WTC11 (cell line): ENCODE results near the gene KHSRP. TPM values are rescaled to one million over a fixed set of nuclear protein-coding genes. Genes with fewer than 3 reads are reported as not detected.
A peak's percentile ranks its signal among the peaks of the same experiment; 100 is the strongest.

Experiments
- CREB1 ChIP-seq: sonication (generic); formaldehyde crosslinking; IDR thresholded peaks from 2 replicates; pipeline ENCODE4 v1.8.0; 2023; ENCODE audit warnings: mild to moderate bottlenecking, missing genetic modification reagents
- CREM ChIP-seq: sonication (generic); formaldehyde crosslinking; IDR thresholded peaks from 2 replicates; pipeline ENCODE4 v1.8.1; 2022; ENCODE audit warnings: mild to moderate bottlenecking, missing genetic modification reagents, moderate library complexity
- ELF4 ChIP-seq: sonication (generic); formaldehyde crosslinking; IDR thresholded peaks from 2 replicates; pipeline ENCODE4 v1.8.1; 2022; ENCODE audit warnings: low read depth, mild to moderate bottlenecking, moderate library complexity, missing genetic modification reagents
- GABPB1 ChIP-seq: sonication (generic); formaldehyde crosslinking; IDR thresholded peaks from 2 replicates; pipeline ENCODE4 v1.8.1; 2023; ENCODE audit warnings: mild to moderate bottlenecking, missing genetic modification reagents
- GRHL2 ChIP-seq: fragments of 250-450 bp; sonication (Bioruptor Pico); IDR thresholded peaks from 2 replicates; pipeline ENCODE4 v1.8.0; 2022; ENCODE audit warnings: mild to moderate bottlenecking, moderate library complexity; ENCODE audit not compliant: insufficient replicate concordance, severe bottlenecking
- MXD4 ChIP-seq: fragments of 250-450 bp; sonication (Bioruptor Pico); IDR thresholded peaks from 2 replicates; pipeline ENCODE4 v1.8.0; 2021; ENCODE audit warnings: mild to moderate bottlenecking, moderate library complexity, borderline replicate concordance
- NFYB ChIP-seq: sonication (generic); formaldehyde crosslinking; conservative IDR thresholded peaks from 2 replicates; pipeline ENCODE4 v1.8.0; 2022; ENCODE audit warnings: low read depth, missing genetic modification reagents
- SP1 ChIP-seq: sonication (generic); formaldehyde crosslinking; conservative IDR thresholded peaks from 2 replicates; pipeline ENCODE4 v1.8.1; 2022; ENCODE audit warnings: missing genetic modification reagents
- TP53 ChIP-seq: sonication (generic); formaldehyde crosslinking; IDR thresholded peaks from 2 replicates; pipeline ENCODE4 v1.8.1; 2023; ENCODE audit warnings: mild to moderate bottlenecking, missing genetic modification reagents
- ZNF317 ChIP-seq: sonication (generic); formaldehyde crosslinking; IDR thresholded peaks from 2 replicates; pipeline ENCODE4 v1.8.1; 2023; ENCODE audit warnings: low read depth, mild to moderate bottlenecking, moderate library complexity, missing genetic modification reagents, borderline replicate concordance
- ZNF396 ChIP-seq: fragments of 250-450 bp; sonication (Bioruptor Pico); IDR thresholded peaks from 2 replicates; pipeline ENCODE4 v1.8.0; 2021; ENCODE audit warnings: mild to moderate bottlenecking, moderate library complexity, borderline replicate concordance
- ZNF416 ChIP-seq: fragments of 250-450 bp; sonication (Bioruptor Pico); IDR thresholded peaks from 2 replicates; pipeline ENCODE4 v1.9.0; 2021; ENCODE audit warnings: mild to moderate bottlenecking, inconsistent platforms
- ZNF423 ChIP-seq: fragments of 250-450 bp; sonication (Bioruptor Pico); IDR thresholded peaks from 2 replicates; pipeline ENCODE4 v2.1.2; 2022; ENCODE audit warnings: mild to moderate bottlenecking, moderate library complexity
- ZNF671 ChIP-seq: fragments of 250-450 bp; sonication (Bioruptor Pico); IDR thresholded peaks from 2 replicates; pipeline ENCODE4 v1.8.0; 2021; ENCODE audit warnings: mild to moderate bottlenecking
- total RNA-seq: library from RNA; stranded (reverse); gene quantifications from 3 replicates; pipeline ENCODE4 v1.2.3, GENCODE V29; 2021
- TF ChIP-seq, protein P1 (sequence below): sonication (generic); formaldehyde crosslinking; IDR thresholded peaks from 2 replicates; pipeline ENCODE4 v1.8.1; 2023; ENCODE audit warnings: mild to moderate bottlenecking, missing genetic modification reagents
- TF ChIP-seq, protein P2 (sequence below): sonication (generic); formaldehyde crosslinking; IDR thresholded peaks from 2 replicates; pipeline ENCODE4 v1.8.1; 2022; ENCODE audit warnings: low read depth, mild to moderate bottlenecking, moderate library complexity, missing genetic modification reagents, borderline replicate concordance
- TF ChIP-seq, protein P3 (sequence below): sonication (generic); formaldehyde crosslinking; IDR thresholded peaks from 2 replicates; pipeline ENCODE4 v1.8.0; 2022; ENCODE audit warnings: mild to moderate bottlenecking, missing genetic modification reagents
- TF ChIP-seq, protein P4 (sequence below): sonication (generic); formaldehyde crosslinking; IDR thresholded peaks from 2 replicates; pipeline ENCODE4 v1.8.0; 2023; ENCODE audit warnings: missing genetic modification reagents, mild to moderate bottlenecking, borderline replicate concordance
- TF ChIP-seq, protein P5 (sequence below): sonication (generic); formaldehyde crosslinking; IDR thresholded peaks from 2 replicates; pipeline ENCODE4 v1.8.1; 2022; ENCODE audit warnings: mild to moderate bottlenecking, moderate library complexity, missing genetic modification reagents
- TF ChIP-seq, protein P6 (sequence below): fragments of 250-450 bp; sonication (Bioruptor Pico); IDR thresholded peaks from 2 replicates; pipeline ENCODE4 v1.9.0; 2021; ENCODE audit warnings: mild to moderate bottlenecking
- TF ChIP-seq, protein P7 (sequence below): sonication (generic); formaldehyde crosslinking; IDR thresholded peaks from 2 replicates; pipeline ENCODE4 v1.8.0; 2022; ENCODE audit warnings: mild to moderate bottlenecking, missing genetic modification reagents
- TF ChIP-seq, protein P8 (sequence below): sonication (generic); formaldehyde crosslinking; IDR thresholded peaks from 2 replicates; pipeline ENCODE4 v1.8.0; 2022; ENCODE audit warnings: mild to moderate bottlenecking, missing genetic modification reagents
- TF ChIP-seq, protein P9 (sequence below): sonication (generic); formaldehyde crosslinking; IDR thresholded peaks from 2 replicates; pipeline ENCODE4 v1.8.1; 2022; ENCODE audit warnings: mild to moderate bottlenecking, missing genetic modification reagents, moderate library complexity, borderline replicate concordance

KHSRP gene
- total RNA-seq, 1 experiment from 2014 or later, result 572 TPM

DNA sequence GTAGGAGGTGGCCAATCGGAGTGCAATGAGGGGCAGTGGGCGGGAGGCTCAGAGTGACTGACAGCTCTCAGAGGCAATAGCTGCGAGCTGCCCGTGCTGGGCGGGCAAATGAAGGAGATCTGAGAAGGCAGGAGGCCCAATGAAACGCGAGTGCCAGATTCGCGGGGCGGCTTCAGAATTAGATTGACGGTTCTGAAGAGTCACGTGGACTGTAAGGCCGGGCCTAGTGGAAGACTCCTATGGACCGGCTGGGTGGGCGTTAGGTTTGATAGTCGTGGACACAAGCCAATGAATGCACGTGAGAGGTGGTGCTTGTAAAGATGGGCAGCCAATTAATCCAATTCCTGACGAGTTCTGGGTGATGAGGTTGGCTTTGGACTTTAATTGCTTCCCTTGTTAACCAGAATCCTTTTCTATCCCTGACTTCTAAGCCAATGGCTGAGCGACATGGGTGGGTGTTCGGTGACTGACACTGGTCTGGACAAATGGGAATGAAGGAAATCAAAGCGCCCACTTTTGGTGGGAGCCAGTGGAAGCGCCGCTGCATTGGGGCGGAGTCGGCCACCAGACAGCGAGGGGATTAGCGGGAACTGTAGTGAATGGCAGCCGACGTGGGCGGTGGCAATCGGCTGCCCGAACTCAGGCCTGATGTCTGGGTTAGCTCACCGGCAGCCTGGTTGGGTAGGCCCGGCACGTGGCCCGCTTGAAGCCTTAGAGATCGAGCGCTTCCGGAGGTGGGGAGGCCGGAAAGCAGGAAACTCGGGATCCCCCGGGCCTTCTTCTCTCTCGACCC, 524 bp upstream of the KHSRP start (continued):
- TF ChIP-seq, protein P1, sequence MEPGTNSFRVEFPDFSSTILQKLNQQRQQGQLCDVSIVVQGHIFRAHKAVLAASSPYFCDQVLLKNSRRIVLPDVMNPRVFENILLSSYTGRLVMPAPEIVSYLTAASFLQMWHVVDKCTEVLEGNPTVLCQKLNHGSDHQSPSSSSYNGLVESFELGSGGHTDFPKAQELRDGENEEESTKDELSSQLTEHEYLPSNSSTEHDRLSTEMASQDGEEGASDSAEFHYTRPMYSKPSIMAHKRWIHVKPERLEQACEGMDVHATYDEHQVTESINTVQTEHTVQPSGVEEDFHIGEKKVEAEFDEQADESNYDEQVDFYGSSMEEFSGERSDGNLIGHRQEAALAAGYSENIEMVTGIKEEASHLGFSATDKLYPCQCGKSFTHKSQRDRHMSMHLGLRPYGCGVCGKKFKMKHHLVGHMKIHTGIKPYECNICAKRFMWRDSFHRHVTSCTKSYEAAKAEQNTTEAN (CRISPR knock-in tag), result peak; percentile 97
- TF ChIP-seq CREM (CRISPR knock-in tag) (no peak), ELF4 (peak; percentile 86; the same call in 1 of the 2 replicates), NFYB (CRISPR knock-in tag) (peak; percentile 98), ZNF423 (CRISPR knock-in tag) (no peak), ZNF396 (CRISPR knock-in tag) (no peak), SP1 (CRISPR knock-in tag) (peak; percentile 84; the same call in 1 of the 2 replicates), TP53 (CRISPR knock-in tag) (no peak), GRHL2 (CRISPR knock-in tag) (no peak), MXD4 (CRISPR knock-in tag) (no peak), CREB1 (CRISPR knock-in tag) (peak; percentile 92), ZNF317 (CRISPR knock-in tag) (peak; percentile 48; the same call in 1 of the 2 replicates), GABPB1 (CRISPR knock-in tag) (peak; percentile 20; the same call in 1 of the 2 replicates), ZNF671 (CRISPR knock-in tag) (no peak), ZNF416 (CRISPR knock-in tag) (no peak)
- TF ChIP-seq, protein P2, sequence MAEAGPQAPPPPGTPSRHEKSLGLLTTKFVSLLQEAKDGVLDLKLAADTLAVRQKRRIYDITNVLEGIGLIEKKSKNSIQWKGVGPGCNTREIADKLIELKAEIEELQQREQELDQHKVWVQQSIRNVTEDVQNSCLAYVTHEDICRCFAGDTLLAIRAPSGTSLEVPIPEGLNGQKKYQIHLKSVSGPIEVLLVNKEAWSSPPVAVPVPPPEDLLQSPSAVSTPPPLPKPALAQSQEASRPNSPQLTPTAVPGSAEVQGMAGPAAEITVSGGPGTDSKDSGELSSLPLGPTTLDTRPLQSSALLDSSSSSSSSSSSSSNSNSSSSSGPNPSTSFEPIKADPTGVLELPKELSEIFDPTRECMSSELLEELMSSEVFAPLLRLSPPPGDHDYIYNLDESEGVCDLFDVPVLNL, result peak; percentile 76; the same call in 1 of the 2 replicates
- TF ChIP-seq, protein P3, sequence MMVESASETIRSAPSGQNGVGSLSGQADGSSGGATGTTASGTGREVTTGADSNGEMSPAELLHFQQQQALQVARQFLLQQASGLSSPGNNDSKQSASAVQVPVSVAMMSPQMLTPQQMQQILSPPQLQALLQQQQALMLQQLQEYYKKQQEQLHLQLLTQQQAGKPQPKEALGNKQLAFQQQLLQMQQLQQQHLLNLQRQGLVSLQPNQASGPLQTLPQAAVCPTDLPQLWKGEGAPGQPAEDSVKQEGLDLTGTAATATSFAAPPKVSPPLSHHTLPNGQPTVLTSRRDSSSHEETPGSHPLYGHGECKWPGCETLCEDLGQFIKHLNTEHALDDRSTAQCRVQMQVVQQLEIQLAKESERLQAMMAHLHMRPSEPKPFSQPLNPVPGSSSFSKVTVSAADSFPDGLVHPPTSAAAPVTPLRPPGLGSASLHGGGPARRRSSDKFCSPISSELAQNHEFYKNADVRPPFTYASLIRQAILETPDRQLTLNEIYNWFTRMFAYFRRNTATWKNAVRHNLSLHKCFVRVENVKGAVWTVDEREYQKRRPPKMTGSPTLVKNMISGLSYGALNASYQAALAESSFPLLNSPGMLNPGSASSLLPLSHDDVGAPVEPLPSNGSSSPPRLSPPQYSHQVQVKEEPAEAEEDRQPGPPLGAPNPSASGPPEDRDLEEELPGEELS (CRISPR knock-in tag), result peak; percentile 98
- TF ChIP-seq, protein P4, sequence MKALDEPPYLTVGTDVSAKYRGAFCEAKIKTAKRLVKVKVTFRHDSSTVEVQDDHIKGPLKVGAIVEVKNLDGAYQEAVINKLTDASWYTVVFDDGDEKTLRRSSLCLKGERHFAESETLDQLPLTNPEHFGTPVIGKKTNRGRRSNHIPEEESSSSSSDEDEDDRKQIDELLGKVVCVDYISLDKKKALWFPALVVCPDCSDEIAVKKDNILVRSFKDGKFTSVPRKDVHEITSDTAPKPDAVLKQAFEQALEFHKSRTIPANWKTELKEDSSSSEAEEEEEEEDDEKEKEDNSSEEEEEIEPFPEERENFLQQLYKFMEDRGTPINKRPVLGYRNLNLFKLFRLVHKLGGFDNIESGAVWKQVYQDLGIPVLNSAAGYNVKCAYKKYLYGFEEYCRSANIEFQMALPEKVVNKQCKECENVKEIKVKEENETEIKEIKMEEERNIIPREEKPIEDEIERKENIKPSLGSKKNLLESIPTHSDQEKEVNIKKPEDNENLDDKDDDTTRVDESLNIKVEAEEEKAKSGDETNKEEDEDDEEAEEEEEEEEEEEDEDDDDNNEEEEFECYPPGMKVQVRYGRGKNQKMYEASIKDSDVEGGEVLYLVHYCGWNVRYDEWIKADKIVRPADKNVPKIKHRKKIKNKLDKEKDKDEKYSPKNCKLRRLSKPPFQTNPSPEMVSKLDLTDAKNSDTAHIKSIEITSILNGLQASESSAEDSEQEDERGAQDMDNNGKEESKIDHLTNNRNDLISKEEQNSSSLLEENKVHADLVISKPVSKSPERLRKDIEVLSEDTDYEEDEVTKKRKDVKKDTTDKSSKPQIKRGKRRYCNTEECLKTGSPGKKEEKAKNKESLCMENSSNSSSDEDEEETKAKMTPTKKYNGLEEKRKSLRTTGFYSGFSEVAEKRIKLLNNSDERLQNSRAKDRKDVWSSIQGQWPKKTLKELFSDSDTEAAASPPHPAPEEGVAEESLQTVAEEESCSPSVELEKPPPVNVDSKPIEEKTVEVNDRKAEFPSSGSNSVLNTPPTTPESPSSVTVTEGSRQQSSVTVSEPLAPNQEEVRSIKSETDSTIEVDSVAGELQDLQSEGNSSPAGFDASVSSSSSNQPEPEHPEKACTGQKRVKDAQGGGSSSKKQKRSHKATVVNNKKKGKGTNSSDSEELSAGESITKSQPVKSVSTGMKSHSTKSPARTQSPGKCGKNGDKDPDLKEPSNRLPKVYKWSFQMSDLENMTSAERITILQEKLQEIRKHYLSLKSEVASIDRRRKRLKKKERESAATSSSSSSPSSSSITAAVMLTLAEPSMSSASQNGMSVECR (CRISPR knock-in tag), result peak; percentile 97
- TF ChIP-seq, protein P5, sequence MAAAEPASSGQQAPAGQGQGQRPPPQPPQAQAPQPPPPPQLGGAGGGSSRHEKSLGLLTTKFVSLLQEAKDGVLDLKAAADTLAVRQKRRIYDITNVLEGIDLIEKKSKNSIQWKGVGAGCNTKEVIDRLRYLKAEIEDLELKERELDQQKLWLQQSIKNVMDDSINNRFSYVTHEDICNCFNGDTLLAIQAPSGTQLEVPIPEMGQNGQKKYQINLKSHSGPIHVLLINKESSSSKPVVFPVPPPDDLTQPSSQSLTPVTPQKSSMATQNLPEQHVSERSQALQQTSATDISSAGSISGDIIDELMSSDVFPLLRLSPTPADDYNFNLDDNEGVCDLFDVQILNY (CRISPR knock-in tag), result peak; percentile 87
- TF ChIP-seq, protein P6, sequence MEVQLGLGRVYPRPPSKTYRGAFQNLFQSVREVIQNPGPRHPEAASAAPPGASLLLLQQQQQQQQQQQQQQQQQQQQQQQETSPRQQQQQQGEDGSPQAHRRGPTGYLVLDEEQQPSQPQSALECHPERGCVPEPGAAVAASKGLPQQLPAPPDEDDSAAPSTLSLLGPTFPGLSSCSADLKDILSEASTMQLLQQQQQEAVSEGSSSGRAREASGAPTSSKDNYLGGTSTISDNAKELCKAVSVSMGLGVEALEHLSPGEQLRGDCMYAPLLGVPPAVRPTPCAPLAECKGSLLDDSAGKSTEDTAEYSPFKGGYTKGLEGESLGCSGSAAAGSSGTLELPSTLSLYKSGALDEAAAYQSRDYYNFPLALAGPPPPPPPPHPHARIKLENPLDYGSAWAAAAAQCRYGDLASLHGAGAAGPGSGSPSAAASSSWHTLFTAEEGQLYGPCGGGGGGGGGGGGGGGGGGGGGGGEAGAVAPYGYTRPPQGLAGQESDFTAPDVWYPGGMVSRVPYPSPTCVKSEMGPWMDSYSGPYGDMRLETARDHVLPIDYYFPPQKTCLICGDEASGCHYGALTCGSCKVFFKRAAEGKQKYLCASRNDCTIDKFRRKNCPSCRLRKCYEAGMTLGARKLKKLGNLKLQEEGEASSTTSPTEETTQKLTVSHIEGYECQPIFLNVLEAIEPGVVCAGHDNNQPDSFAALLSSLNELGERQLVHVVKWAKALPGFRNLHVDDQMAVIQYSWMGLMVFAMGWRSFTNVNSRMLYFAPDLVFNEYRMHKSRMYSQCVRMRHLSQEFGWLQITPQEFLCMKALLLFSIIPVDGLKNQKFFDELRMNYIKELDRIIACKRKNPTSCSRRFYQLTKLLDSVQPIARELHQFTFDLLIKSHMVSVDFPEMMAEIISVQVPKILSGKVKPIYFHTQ (CRISPR knock-in tag), result no peak
- TF ChIP-seq, protein P7, sequence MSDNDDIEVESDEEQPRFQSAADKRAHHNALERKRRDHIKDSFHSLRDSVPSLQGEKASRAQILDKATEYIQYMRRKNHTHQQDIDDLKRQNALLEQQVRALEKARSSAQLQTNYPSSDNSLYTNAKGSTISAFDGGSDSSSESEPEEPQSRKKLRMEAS (CRISPR knock-in tag), result peak; percentile 99
- TF ChIP-seq, protein P8, sequence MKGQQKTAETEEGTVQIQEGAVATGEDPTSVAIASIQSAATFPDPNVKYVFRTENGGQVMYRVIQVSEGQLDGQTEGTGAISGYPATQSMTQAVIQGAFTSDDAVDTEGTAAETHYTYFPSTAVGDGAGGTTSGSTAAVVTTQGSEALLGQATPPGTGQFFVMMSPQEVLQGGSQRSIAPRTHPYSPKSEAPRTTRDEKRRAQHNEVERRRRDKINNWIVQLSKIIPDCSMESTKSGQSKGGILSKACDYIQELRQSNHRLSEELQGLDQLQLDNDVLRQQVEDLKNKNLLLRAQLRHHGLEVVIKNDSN (CRISPR knock-in tag), result peak; percentile 92
- TF ChIP-seq, protein P9, sequence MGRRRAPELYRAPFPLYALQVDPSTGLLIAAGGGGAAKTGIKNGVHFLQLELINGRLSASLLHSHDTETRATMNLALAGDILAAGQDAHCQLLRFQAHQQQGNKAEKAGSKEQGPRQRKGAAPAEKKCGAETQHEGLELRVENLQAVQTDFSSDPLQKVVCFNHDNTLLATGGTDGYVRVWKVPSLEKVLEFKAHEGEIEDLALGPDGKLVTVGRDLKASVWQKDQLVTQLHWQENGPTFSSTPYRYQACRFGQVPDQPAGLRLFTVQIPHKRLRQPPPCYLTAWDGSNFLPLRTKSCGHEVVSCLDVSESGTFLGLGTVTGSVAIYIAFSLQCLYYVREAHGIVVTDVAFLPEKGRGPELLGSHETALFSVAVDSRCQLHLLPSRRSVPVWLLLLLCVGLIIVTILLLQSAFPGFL, result 0 out of 2 replicates have a peak, but pooled peaks have one; percentile 56
